PFSK-1 (cell line): Measurements from ENCODE around the gene ZNF32.

Source experiments
- REST ChIP-seq, 2 experiments: IDR thresholded peaks; 2 replicates each; pipeline versions ENCODE4 v1.6.1 to v1.8.0; 2011 to 2012; ENCODE audit warnings: low read depth in 2 of 2, low read length in 2 of 2, control low read depth in 1 of 2, inconsistent platforms in 1 of 2, mild to moderate bottlenecking in 1 of 2, moderate library complexity in 1 of 2; ENCODE audit not compliant: insufficient read depth in 1 of 2
- TAF1 ChIP-seq: IDR thresholded peaks from 2 replicates; pipeline ENCODE4 v1.6.1; 2012; ENCODE audit warnings: low read length, control low read depth, borderline replicate concordance; ENCODE audit not compliant: insufficient read depth

DNA sequence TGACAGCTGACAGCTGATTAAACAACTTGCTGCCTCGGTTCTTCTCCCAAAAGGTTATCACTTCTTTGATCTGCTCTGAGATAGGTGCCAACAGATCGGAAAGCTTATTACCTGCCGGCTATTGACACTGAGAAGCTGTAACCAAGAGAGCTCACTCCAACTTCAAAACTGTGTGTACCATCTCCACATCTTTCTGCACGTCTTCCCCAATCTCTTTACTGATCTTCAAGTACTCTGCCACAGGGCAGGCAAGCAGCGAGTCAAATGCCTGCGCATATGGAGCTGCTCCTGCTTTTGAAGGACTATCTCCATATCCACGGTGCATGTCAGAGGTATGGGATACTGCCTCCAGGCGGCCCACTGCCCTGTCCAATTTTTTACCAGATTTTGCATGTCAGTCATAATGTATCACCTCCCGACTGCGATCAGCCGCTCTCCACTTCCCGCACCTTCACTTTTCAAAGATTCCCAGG is 42.8 kb downstream of the ZNF32 start:
- TF ChIP-seq TAF1, result no peak
- TF ChIP-seq REST (IDR thresholded peaks at IDR 0.05; ENCODE audit: insufficient read depth in 1 of 2, low read depth in 2 of 2, low read length in 2 of 2), result no peak
